DND-41 (cell line): ENCODE measurements around the gene ATG5.

Experiments used
- CTCF ChIP-seq: IDR thresholded peaks from 2 replicates; pipeline ENCODE4 v1.5.1; 2012; ENCODE audit warnings: borderline replicate concordance, low read length, moderate library complexity, mild to moderate bottlenecking; ENCODE audit not compliant: poor library complexity, severe bottlenecking; ENCODE audit errors: extremely low read depth
- EZH2 ChIP-seq: IDR thresholded peaks from 3 replicates; pipeline ENCODE4 v1.6.1; 2012; ENCODE audit warnings: borderline replicate concordance, low read depth, mild to moderate bottlenecking, moderate library complexity, low read length, inconsistent platforms; ENCODE audit not compliant: severe bottlenecking

- TF ChIP-seq CTCF (no peak), EZH2 (no peak)
Observed at GRCh38 chr6:106305740-106306139, 19.8 kb downstream of the ATG5 start.
